HL-60 (cell line): ENCODE results near the gene CHSY1.
"Not testable (repeated sequence)": the region's sequence is repeated elsewhere in the genome, so short reads cannot be mapped to it uniquely, and the experiment has no call there.

Source experiments
- DNase-seq, 2 experiments: peaks; one replicate each; pipeline ENCODE4 v3.0.0-alpha.2; 2010 to 2020; ENCODE audit warnings: low read depth in 1 of 2, low spot score in 1 of 2
- H3K27ac ChIP-seq: fragments of 250-450 bp; sonication (Bioruptor Pico); replicated peaks from 2 replicates; pipeline ENCODE4 v1.5.1; 2020; ENCODE audit warnings: mild to moderate bottlenecking, moderate library complexity
- H3K27me3 ChIP-seq: fragments of 250-450 bp; sonication (Bioruptor Pico); 2 replicates; pipeline ENCODE4 v1.5.1; 2021; ENCODE audit warnings: mild to moderate bottlenecking, moderate library complexity; ENCODE audit not compliant: insufficient read depth, poor library complexity, severe bottlenecking
- H3K4me3 ChIP-seq: replicated peaks from 2 replicates; pipeline ENCODE4 v1.5.1; 2011; ENCODE audit warnings: mild to moderate bottlenecking, control low read depth, low read length; ENCODE audit not compliant: insufficient read depth
- CTCF ChIP-seq: IDR thresholded peaks from one replicate; pipeline ENCODE4 v1.5.1; 2011; ENCODE audit warnings: low read length, control low read depth, inconsistent platforms; ENCODE audit not compliant: insufficient read depth
- GABPA ChIP-seq: IDR thresholded peaks from 2 replicates; pipeline ENCODE4 v1.6.1; 2012; ENCODE audit warnings: low read depth
- POLR2AphosphoS5 ChIP-seq: IDR thresholded peaks from 2 replicates; pipeline ENCODE4 v1.6.1; 2012; ENCODE audit warnings: low read depth
- REST ChIP-seq: IDR thresholded peaks from 2 replicates; pipeline ENCODE4 v1.6.1; 2012; ENCODE audit warnings: low read depth; ENCODE audit not compliant: insufficient replicate concordance
- SPI1 ChIP-seq: IDR thresholded peaks from 2 replicates; pipeline ENCODE4 v1.6.1; 2012; ENCODE audit warnings: low read depth, mild to moderate bottlenecking, borderline replicate concordance

Gene CHSY1

GRCh38 chr15:101127506-101128076 is 124.3 kb downstream of the CHSY1 start:
- TF ChIP-seq GABPA (no peak), CTCF (no peak), SPI1 (no peak), REST (no peak), POLR2AphosphoS5 (no peak)
- no peaks in the 10 kb centered on the region for H3K27me3 ChIP-seq
- H3K4me3 ChIP-seq: no peak overlapping the region
- DNase-seq: peak in 1 of 2 experiments; percentile 32
- peak overlapping the region; percentile 57 for H3K27ac ChIP-seq

- Histone ChIP-seq H3K27me3 (no peaks in the 10 kb centered on the region), H3K4me3 (no peak overlapping the region), H3K27ac (peak overlapping the region; percentile 57)
- no peak for TF ChIP-seq SPI1
- no peak for TF ChIP-seq REST
- no peak for TF ChIP-seq GABPA
- TF ChIP-seq POLR2AphosphoS5: no peak
- no peak for TF ChIP-seq CTCF
- no peak for DNase-seq
Observed at GRCh38 chr15:101126618-101127505, 125.0 kb downstream of the CHSY1 start.

- H3K4me3 ChIP-seq, H3K27me3 ChIP-seq, DNase-seq: not testable (repeated sequence)
- H3K27ac ChIP-seq: 0 out of 2 replicates have a peak overlapping the region, but pooled peaks have one; percentile 1
Observed at GRCh38 chr15:101125881-101126428, 125.9 kb downstream of the CHSY1 start.
